ENCODE data around the gene COLEC11. TPM values are rescaled to one million over a fixed set of nuclear protein-coding genes. Genes with fewer than 3 reads are reported as not detected.
"Not testable (repeated sequence)": the region's sequence is repeated elsewhere in the genome, so short reads cannot be mapped to it uniquely, and the experiment has no call there.

COLEC11 gene
- total RNA-seq, 1 donor from 2014 or later: not detected

- Mint-ChIP-seq H3K27ac (ENCODE audit: unreplicated experiment) (no peak overlapping the region), H3K9me3 (ENCODE audit: unreplicated experiment) (no peaks in the 10 kb centered on the region), H3K4me1 (ENCODE audit: unreplicated experiment) (no peaks in the 10 kb centered on the region), H3K4me3 (ENCODE audit: unreplicated experiment) (no peak overlapping the region), H3K36me3 (ENCODE audit: unreplicated experiment) (no peaks in the 10 kb centered on the region), H3K27me3 (ENCODE audit: unreplicated experiment) (peaks cover 3% of the 10 kb centered on the region)
- no peak for TF ChIP-seq CTCF (IDR thresholded peaks at IDR 0.05)
- DNase-seq (ENCODE audit: extremely low spot score, unreplicated experiment): peak; percentile 69
Measured at GRCh38 chr2:3610881-3611505, 16.1 kb downstream of the COLEC11 start.

GRCh38 chr2:3611589-3611988 lies 16.7 kb downstream of the COLEC11 start:
- no peaks in the 10 kb centered on the region for H3K4me1 Mint-ChIP-seq (ENCODE audit: unreplicated experiment)
- H3K27me3 Mint-ChIP-seq (ENCODE audit: unreplicated experiment): peaks cover 3% of the 10 kb centered on the region
- TF ChIP-seq CTCF (IDR thresholded peaks at IDR 0.05): no peak
- no peak overlapping the region for H3K4me3 Mint-ChIP-seq (ENCODE audit: unreplicated experiment)
- DNase-seq (ENCODE audit: extremely low spot score, unreplicated experiment): peak; percentile 65
- H3K36me3 Mint-ChIP-seq (ENCODE audit: unreplicated experiment): no peaks in the 10 kb centered on the region
- H3K9me3 Mint-ChIP-seq (ENCODE audit: unreplicated experiment): no peaks in the 10 kb centered on the region
- H3K27ac Mint-ChIP-seq (ENCODE audit: unreplicated experiment): no peak overlapping the region

DNA sequence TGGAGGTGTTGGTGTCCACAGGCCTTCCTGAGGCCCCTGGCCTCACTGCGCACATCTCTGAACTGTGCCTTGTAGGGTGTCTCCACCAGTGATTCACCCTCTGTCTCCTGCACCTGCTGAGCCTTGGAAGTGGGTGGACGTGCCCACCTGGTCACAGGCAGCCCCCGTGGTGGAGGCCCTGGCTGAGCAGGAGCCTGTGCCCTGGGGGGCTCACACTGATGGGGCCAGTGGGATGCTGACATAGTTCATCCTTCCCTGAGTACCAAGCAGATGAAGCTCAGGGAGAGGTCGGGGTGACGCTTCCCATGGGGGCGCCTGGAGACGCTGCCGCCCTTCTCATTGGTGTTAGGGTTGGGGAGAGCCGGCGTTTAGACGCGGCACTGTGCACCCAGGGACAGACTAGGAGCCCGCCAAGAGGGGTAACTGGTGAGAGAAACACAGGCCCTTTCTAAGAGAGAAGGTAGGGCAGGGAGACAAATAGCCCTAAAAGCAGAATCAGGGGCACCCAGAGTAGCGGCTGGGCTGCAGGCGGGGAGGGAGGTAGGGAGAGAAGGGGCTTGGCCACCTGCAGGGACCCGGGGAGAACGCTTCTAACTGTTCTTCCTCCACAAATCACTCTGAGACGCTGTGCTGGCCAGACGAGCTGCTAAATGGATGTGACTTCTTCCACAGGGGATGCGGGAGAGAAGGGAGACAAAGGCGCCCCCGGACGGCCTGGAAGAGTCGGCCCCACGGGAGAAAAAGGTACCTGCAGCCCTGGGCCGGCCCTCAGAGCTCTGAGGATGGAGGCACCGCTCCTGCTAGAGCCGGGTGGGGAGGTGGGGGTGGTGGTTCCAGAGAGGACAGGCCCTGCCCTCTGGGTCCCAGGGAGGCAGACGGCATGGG lies 18.0 kb downstream of the COLEC11 start:
- no peaks in the 10 kb centered on the region for H3K4me1 Mint-ChIP-seq (ENCODE audit: unreplicated experiment)
- DNase-seq (ENCODE audit: extremely low spot score, unreplicated experiment): peak; percentile 81
- no peak overlapping the region for H3K27ac Mint-ChIP-seq (ENCODE audit: unreplicated experiment)
- no peak for TF ChIP-seq CTCF (IDR thresholded peaks at IDR 0.05)
- H3K27me3 Mint-ChIP-seq (ENCODE audit: unreplicated experiment): peaks cover 3% of the 10 kb centered on the region
- no peak overlapping the region for H3K4me3 Mint-ChIP-seq (ENCODE audit: unreplicated experiment)
- H3K36me3 Mint-ChIP-seq (ENCODE audit: unreplicated experiment): no peaks in the 10 kb centered on the region
- no peaks in the 10 kb centered on the region for H3K9me3 Mint-ChIP-seq (ENCODE audit: unreplicated experiment)

GRCh38 chr2:3613524-3613905 lies 18.6 kb downstream of the COLEC11 start:
- Mint-ChIP-seq H3K27me3 (ENCODE audit: unreplicated experiment) (peaks cover 4% of the 10 kb centered on the region), H3K27ac (ENCODE audit: unreplicated experiment) (no peak overlapping the region), H3K4me3 (ENCODE audit: unreplicated experiment) (no peak overlapping the region), H3K36me3 (ENCODE audit: unreplicated experiment) (no peaks in the 10 kb centered on the region), H3K4me1 (ENCODE audit: unreplicated experiment) (no peaks in the 10 kb centered on the region), H3K9me3 (ENCODE audit: unreplicated experiment) (no peaks in the 10 kb centered on the region)
- TF ChIP-seq CTCF (IDR thresholded peaks at IDR 0.05): no peak
- peak; percentile 56 for DNase-seq (ENCODE audit: extremely low spot score, unreplicated experiment)

GRCh38 chr2:3614743-3615142 lies 19.8 kb downstream of the COLEC11 start:
- DNase-seq (ENCODE audit: extremely low spot score, unreplicated experiment); H3K36me3 Mint-ChIP-seq (ENCODE audit: unreplicated experiment); H3K4me1 Mint-ChIP-seq (ENCODE audit: unreplicated experiment); H3K27ac Mint-ChIP-seq (ENCODE audit: unreplicated experiment); H3K9me3 Mint-ChIP-seq (ENCODE audit: unreplicated experiment); H3K4me3 Mint-ChIP-seq (ENCODE audit: unreplicated experiment): not testable (repeated sequence)
- H3K27me3 Mint-ChIP-seq (ENCODE audit: unreplicated experiment): peaks cover 11% of the 10 kb centered on the region

GRCh38 chr2:3615541-3616200 lies 20.8 kb downstream of the COLEC11 start:
- H3K4me1 Mint-ChIP-seq (ENCODE audit: unreplicated experiment); H3K4me3 Mint-ChIP-seq (ENCODE audit: unreplicated experiment); H3K36me3 Mint-ChIP-seq (ENCODE audit: unreplicated experiment); H3K27ac Mint-ChIP-seq (ENCODE audit: unreplicated experiment); H3K9me3 Mint-ChIP-seq (ENCODE audit: unreplicated experiment): not testable (repeated sequence)
- peak; percentile 78 for DNase-seq (ENCODE audit: extremely low spot score, unreplicated experiment)
- H3K27me3 Mint-ChIP-seq (ENCODE audit: unreplicated experiment): peaks cover 16% of the 10 kb centered on the region

DNA sequence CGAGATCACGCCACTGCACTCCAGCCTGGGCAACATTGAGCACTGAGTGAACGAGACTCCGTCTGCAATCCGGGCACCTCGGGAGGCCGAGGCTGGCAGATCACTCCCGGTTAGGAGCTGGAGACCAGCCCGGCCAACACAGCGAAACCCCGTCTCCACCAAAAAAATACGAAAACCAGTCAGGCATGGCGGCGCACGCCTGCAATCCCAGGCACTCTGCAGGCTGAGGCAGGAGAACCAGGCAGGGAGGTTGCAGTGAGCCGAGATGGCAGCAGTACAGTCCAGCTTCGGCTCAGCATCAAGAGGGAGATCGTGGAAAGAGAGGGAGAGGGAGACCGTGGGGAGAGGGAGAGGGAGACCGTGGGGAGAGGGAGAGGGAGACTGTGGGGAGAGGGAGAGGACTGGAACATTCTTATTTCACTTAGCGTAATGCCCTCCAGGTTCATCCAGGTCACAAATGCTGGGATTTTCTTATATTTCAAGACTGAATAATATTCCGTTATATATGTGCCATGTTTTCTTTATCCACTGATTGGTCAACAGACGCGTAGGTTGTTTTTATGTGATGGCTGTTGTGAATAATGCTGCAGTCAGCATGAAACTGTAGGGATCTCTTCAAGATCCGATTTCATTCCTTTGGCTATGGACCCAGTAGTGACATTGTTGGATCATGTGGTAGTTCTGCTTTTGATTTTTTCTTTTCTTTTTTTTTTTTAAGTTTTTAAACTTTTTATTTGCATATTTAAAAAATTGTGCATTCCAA lies 21.7 kb downstream of the COLEC11 start:
- H3K27me3 Mint-ChIP-seq (ENCODE audit: unreplicated experiment): peaks cover 20% of the 10 kb centered on the region
- H3K4me1 Mint-ChIP-seq (ENCODE audit: unreplicated experiment); H3K4me3 Mint-ChIP-seq (ENCODE audit: unreplicated experiment); H3K9me3 Mint-ChIP-seq (ENCODE audit: unreplicated experiment); H3K27ac Mint-ChIP-seq (ENCODE audit: unreplicated experiment); H3K36me3 Mint-ChIP-seq (ENCODE audit: unreplicated experiment): not testable (repeated sequence)
- peak; percentile 73 for DNase-seq (ENCODE audit: extremely low spot score, unreplicated experiment)

Data from osteocyte (in vitro differentiated cells).